ENCODE measurements around the gene PYDC2.

PYDC2 gene

GRCh38 chr3:191461113-191461595, at the start of gene PYDC2:
PYDC2 (plus strand) TSS chr3:191461163; CDS start chr3:191461163, 0 bp downstream.
- DNase-seq: no peak

- DNase-seq: no peak
Measured at GRCh38 chr3:191412759-191413158, 48.2 kb upstream of the PYDC2 start.

GRCh38 chr3:191414286-191414685, 46.7 kb upstream of the PYDC2 start:
- no peak for DNase-seq

GRCh38 chr3:191414732-191415131, 46.2 kb upstream of the PYDC2 start:
- DNase-seq: no peak

- DNase-seq: no peak
Measured at GRCh38 chr3:191415566-191415965, 45.4 kb upstream of the PYDC2 start.

- DNase-seq: no peak
Measured at GRCh38 chr3:191417457-191417729, 43.6 kb upstream of the PYDC2 start.

- DNase-seq: no peak
Measured at GRCh38 chr3:191420771-191421170, 40.2 kb upstream of the PYDC2 start.

- DNase-seq: no peak
Measured at GRCh38 chr3:191424881-191425280, 36.1 kb upstream of the PYDC2 start.

GRCh38 chr3:191425322-191425734, 35.6 kb upstream of the PYDC2 start:
- no peak for DNase-seq

GRCh38 chr3:191426311-191426710, 34.7 kb upstream of the PYDC2 start:
- no peak for DNase-seq

- no peak for DNase-seq
Measured at GRCh38 chr3:191428177-191428576, 32.8 kb upstream of the PYDC2 start.

GRCh38 chr3:191430103-191430502, 30.9 kb upstream of the PYDC2 start:
- no peak for DNase-seq

- DNase-seq: no peak
Measured at GRCh38 chr3:191431160-191431822, 29.7 kb upstream of the PYDC2 start.

- no peak for DNase-seq
Measured at GRCh38 chr3:191432162-191432561, 28.8 kb upstream of the PYDC2 start.

GRCh38 chr3:191434024-191434423, 26.9 kb upstream of the PYDC2 start:
- DNase-seq: no peak

- no peak for DNase-seq
Measured at GRCh38 chr3:191435981-191436380, 25.0 kb upstream of the PYDC2 start.

GRCh38 chr3:191438150-191438814, 22.7 kb upstream of the PYDC2 start:
- no peak for DNase-seq

GRCh38 chr3:191440532-191440931, 20.4 kb upstream of the PYDC2 start:
- DNase-seq: no peak

GRCh38 chr3:191441687-191442086, 19.3 kb upstream of the PYDC2 start:
- no peak for DNase-seq

GRCh38 chr3:191444569-191444968, 16.4 kb upstream of the PYDC2 start:
- DNase-seq: no peak

GRCh38 chr3:191449256-191449655, 11.7 kb upstream of the PYDC2 start:
- DNase-seq: no peak

- no peak for DNase-seq
Measured at GRCh38 chr3:191455257-191455952, 5.6 kb upstream of the PYDC2 start.

- DNase-seq: no peak
Measured at GRCh38 chr3:191460360-191460759, 603 bp upstream of the PYDC2 start.

GRCh38 chr3:191470080-191470479, 9.1 kb downstream of the PYDC2 start:
- no peak for DNase-seq
